Uterus (tissue), 4 donors: ENCODE data around the gene C1orf50. TPM values are rescaled to one million over a fixed set of nuclear protein-coding genes. Genes with fewer than 3 reads are reported as not detected.
A peak's percentile ranks its signal among the peaks of the same experiment; 100 is the strongest.

Experiments used
- DNase-seq, 2 donors: peaks; one replicate each; pipeline ENCODE4 v3.0.0-alpha.2; 2019 to 2020
- H3K27ac ChIP-seq, 2 donors: fragments of 200-600 bp; sonication (generic); 1 replicate in 1 of 2; 2 replicates in 1 of 2; pipeline ENCODE4 v1.5.1; 2016 to 2018
- H3K27me3 ChIP-seq, 2 donors: fragments of 200-600 bp; sonication (generic); one replicate each; pipeline ENCODE4 v1.5.1; 2018 to 2019; ENCODE audit warnings: control low read depth in 1 of 2
- H3K36me3 ChIP-seq, 2 donors: fragments of 200-600 bp; sonication (generic); one replicate each; pipeline ENCODE4 v1.5.1; 2019; ENCODE audit warnings: control low read depth in 1 of 2
- H3K4me1 ChIP-seq, 2 donors: fragments of 200-600 bp; sonication (generic); one replicate each; pipeline ENCODE4 v1.5.1; 2018 to 2019; ENCODE audit warnings: control low read depth in 1 of 2
- H3K4me3 ChIP-seq, 2 donors: fragments of 200-600 bp; sonication (generic); 1 replicate in 1 of 2; 2 replicates in 1 of 2; pipeline ENCODE4 v1.5.1; 2018 to 2019; ENCODE audit warnings: mild to moderate bottlenecking in 1 of 2
- H3K9me3 ChIP-seq, 2 donors: fragments of 200-600 bp; sonication (generic); one replicate each; pipeline ENCODE4 v1.5.1; 2019; ENCODE audit warnings: control low read depth in 1 of 2
- CTCF ChIP-seq, 4 experiments: fragments of 200-600 bp in 2 of 4; fragments of 450-650 bp in 2 of 4; sonication (generic) in 2 of 4; IDR thresholded peaks; one replicate each; pipeline ENCODE4 v1.5.1; 2016 to 2019; ENCODE audit warnings: antibody characterized with exemption in 4 of 4, mild to moderate bottlenecking in 2 of 4, moderate library complexity in 1 of 4
- POLR2A ChIP-seq, 2 donors: fragments of 450-650 bp; IDR thresholded peaks; one replicate each; pipeline ENCODE4 v1.6.1; 2016; ENCODE audit warnings: antibody characterized with exemption in 2 of 2, mild to moderate bottlenecking in 1 of 2, moderate library complexity in 1 of 2
- intact Hi-C: fragments of 100-400 bp; cut with DNase I; formaldehyde crosslinking; loops from one replicate; pipeline ENCODE4 v1.15.1; 2023; ENCODE audit warnings: low total_unique reads
- total RNA-seq, 4 donors: library from RNA; depleted of rRNA in 3 of 4; stranded (reverse); fragments of >200 nt in 3 of 4; gene quantifications; one replicate each; pipeline versions ENCODE4 v1.1.0 to v1.2.4, GENCODE V29; 2014 to 2023
- donor health status: DM: yes; HTN: yes; CAD: no.

The C1orf50 gene
- total RNA-seq, 4 donors from 2014 or later: 0.26 to 6.7 (median 5.7) TPM; not detected in 1

- TF ChIP-seq CTCF (IDR thresholded peaks at IDR 0.05) (no peak), POLR2A (IDR thresholded peaks at IDR 0.05) (no peak)
- H3K27me3 ChIP-seq: no peaks in the 10 kb centered on the region
These were observed 13.1 kb downstream of the C1orf50 start for GRCh38 chr1:42780176-42780575.

GRCh38 chr1:42783092-42783491 is 16.0 kb downstream of the C1orf50 start:
- DNase-seq: no peak
- Histone ChIP-seq H3K9me3 (no peaks in the 10 kb centered on the region), H3K36me3 (no peaks in the 10 kb centered on the region), H3K27ac (no peak overlapping the region), H3K4me3 (no peak overlapping the region), H3K4me1 (no peaks in the 10 kb centered on the region), H3K27me3 (no peaks in the 10 kb centered on the region)
- intact Hi-C loops: no loop called here
- TF ChIP-seq POLR2A (IDR thresholded peaks at IDR 0.05) (no peak), CTCF (IDR thresholded peaks at IDR 0.05) (no peak)

More at GRCh38 chr1:42780176-42780575, 13.1 kb downstream of the C1orf50 start:
- H3K4me1 ChIP-seq: no peaks in the 10 kb centered on the region
- H3K27ac ChIP-seq: no peak overlapping the region
- intact Hi-C loops: no loop called here
- H3K9me3 ChIP-seq: no peaks in the 10 kb centered on the region
- H3K4me3 ChIP-seq: no peak overlapping the region
- H3K36me3 ChIP-seq: no peaks in the 10 kb centered on the region
- no peak for DNase-seq

- intact Hi-C loops: no loop called here
- no peak for DNase-seq
These were observed 17.5 kb downstream of the C1orf50 start for GRCh38 chr1:42784547-42784945.

GRCh38 chr1:42784946-42785693 is 18.1 kb downstream of the C1orf50 start, which contains the start of gene TMEM269:
TMEM269 (plus strand) TSS chr1:42784991; CDS start chr1:42789894, 4,903 bp downstream.
- no peak for TF ChIP-seq POLR2A (IDR thresholded peaks at IDR 0.05)
- TF ChIP-seq CTCF (IDR thresholded peaks at IDR 0.05): no peak
- Histone ChIP-seq H3K4me1 (no peaks in the 10 kb centered on the region), H3K36me3 (no peaks in the 10 kb centered on the region), H3K27ac (no peak within 1 kb of the TSS), H3K27me3 (no peaks in the 10 kb centered on the region), H3K9me3 (no peaks in the 10 kb centered on the region), H3K4me3 (peak within 1 kb of the TSS; percentile 35)
- DNase-seq: no peak
- intact Hi-C loops: no loop called here

More at GRCh38 chr1:42784547-42784945, 17.5 kb downstream of the C1orf50 start:
- TF ChIP-seq POLR2A (IDR thresholded peaks at IDR 0.05): no peak
- TF ChIP-seq CTCF (IDR thresholded peaks at IDR 0.05): no peak
- Histone ChIP-seq H3K27me3 (no peaks in the 10 kb centered on the region), H3K4me3 (peak overlapping the region; percentile 35), H3K9me3 (no peaks in the 10 kb centered on the region), H3K27ac (no peak overlapping the region), H3K36me3 (no peaks in the 10 kb centered on the region), H3K4me1 (no peaks in the 10 kb centered on the region)

- no peaks in the 10 kb centered on the region for H3K27me3 ChIP-seq
- no peaks in the 10 kb centered on the region for H3K36me3 ChIP-seq
- H3K4me1 ChIP-seq: no peaks in the 10 kb centered on the region
- H3K9me3 ChIP-seq: no peaks in the 10 kb centered on the region
- H3K4me3 ChIP-seq: no peak overlapping the region
- intact Hi-C loops: no loop called here
- H3K27ac ChIP-seq: no peak overlapping the region
- TF ChIP-seq POLR2A (IDR thresholded peaks at IDR 0.05) (no peak), CTCF (IDR thresholded peaks at IDR 0.05) (no peak)
- no peak for DNase-seq
These were observed 19.0 kb downstream of the C1orf50 start for GRCh38 chr1:42786097-42786496.
